HCT116 (cell line): ENCODE measurements around the gene TAF11L4. TPM values are rescaled to one million over a fixed set of nuclear protein-coding genes. Genes with fewer than 3 reads are reported as not detected.
"Not testable (repeated sequence)": the region's sequence is repeated elsewhere in the genome, so short reads cannot be mapped to it uniquely, and the experiment has no call there.

Experiments used
- ATAC-seq: fragments of 200-7000 bp; cut with Tn5 transposase; 2 replicates; pipeline ENCODE4 v1.9.1; 2020; ENCODE audit warnings: mild to moderate bottlenecking, moderate library complexity
- BruUV-seq: library from RNA; stranded (reverse); fragments of 400-500 nt; replicated peaks from 2 replicates; lab custom pipeline; 2021; lab: Mats Ljungman, UMichigan
- CTCF ChIA-PET: fragments of 300-600 bp; sonication (Branson Sonifier 250); formaldehyde crosslinking; loops from one replicate; lab custom pipeline; 2021; ENCODE audit warnings: antibody characterized with exemption; lab: Charles Lee
- POLR2A ChIA-PET: fragments of 300-600, 350-600 bp; sonication (Branson Sonifier 250); formaldehyde crosslinking; loops from one replicate; lab custom pipeline; 2021; ENCODE audit warnings: antibody characterized with exemption; lab: Charles Lee
- RAD21 ChIA-PET, 2 experiments: fragments of 300-600 bp; sonication (Branson Sonifier 250); formaldehyde crosslinking; loops; one replicate each; lab custom pipeline; 2023; ENCODE audit warnings: low total read pairs in 2 of 2; ENCODE audit not compliant: uncharacterized antibody in 2 of 2, unreplicated experiment in 2 of 2, low non-redundant PET in 1 of 2; lab: Charles Lee
- DNase-seq: peaks from one replicate; pipeline ENCODE4 v3.0.0-alpha.2; 2010; ENCODE audit warnings: low read depth, low spot score
- H2AFZ ChIP-seq: fragments of 200-600 bp; shearing (Covaris generic), sonication (generic); 2 replicates; pipeline ENCODE4 v1.6.1; 2017; ENCODE audit warnings: low read depth, mixed run types, mixed read lengths, antibody characterized with exemption, low read length; ENCODE audit not compliant: poor library complexity, severe bottlenecking
- H3K27ac ChIP-seq: 2 replicates; pipeline ENCODE4 v1.5.1; 2012; ENCODE audit warnings: low read depth, low read length
- H3K27me3 ChIP-seq: fragments of 200-600 bp; sonication (generic); 2 replicates; pipeline ENCODE4 v1.6.1; 2016; ENCODE audit warnings: mixed run types, low read length, mixed read lengths; ENCODE audit not compliant: insufficient read depth
- H3K36me3 ChIP-seq, 2 experiments: fragments of 200-500 bp in 1 of 2; fragments of 200-600 bp in 1 of 2; sonication (Bioruptor generic) in 1 of 2; sonication (generic) in 1 of 2; 2 replicates each; pipeline versions ENCODE4 v1.5.1 to v1.6.1; 2014 to 2016; ENCODE audit warnings: low read length in 2 of 2, inconsistent platforms in 1 of 2, mixed read lengths in 1 of 2, mixed run types in 1 of 2; ENCODE audit not compliant: insufficient read depth in 2 of 2, control insufficient read depth in 1 of 2
- H3K4me1 ChIP-seq, 2 experiments: fragments of 200-600 bp in 1 of 2; sonication (generic) in 1 of 2; 2 replicates each; pipeline versions ENCODE4 v1.5.1 to v1.6.1; 2012 to 2017; ENCODE audit warnings: low read length in 2 of 2, inconsistent platforms in 1 of 2, mild to moderate bottlenecking in 1 of 2, mixed read lengths in 1 of 2, mixed run types in 1 of 2, moderate library complexity in 1 of 2; ENCODE audit not compliant: insufficient read depth in 2 of 2, control insufficient read depth in 1 of 2
- H3K4me2 ChIP-seq: fragments of 200-600 bp; sonication (generic); 2 replicates; pipeline ENCODE4 v1.6.1; 2017; ENCODE audit warnings: mixed run types, low read length, mixed read lengths
- H3K4me3 ChIP-seq, 2 experiments: fragments of 200-600 bp in 1 of 2; sonication (generic) in 1 of 2; replicated peaks in 1 of 2; 2 replicates each; pipeline ENCODE4 v1.5.1; 2011 to 2016; ENCODE audit warnings: low read length in 2 of 2, control low read depth in 1 of 2, low read depth in 1 of 2, mild to moderate bottlenecking in 1 of 2, mixed read lengths in 1 of 2, mixed run types in 1 of 2
- H3K79me2 ChIP-seq: fragments of 200-600 bp; sonication (generic); 2 replicates; pipeline ENCODE4 v1.6.1; 2017; ENCODE audit warnings: mild to moderate bottlenecking, mixed run types, low read length, moderate library complexity, mixed read lengths; ENCODE audit not compliant: insufficient read depth
- H3K9ac ChIP-seq: fragments of 200-600 bp; sonication (generic); 2 replicates; pipeline ENCODE4 v1.6.1; 2016; ENCODE audit warnings: low read length, mixed read lengths
- H3K9me2 ChIP-seq: fragments of 200-600 bp; sonication (generic), shearing (Covaris generic); 2 replicates; pipeline ENCODE4 v1.6.1; 2017; ENCODE audit warnings: mixed run types, mild to moderate bottlenecking, moderate library complexity; ENCODE audit not compliant: insufficient read depth
- H3K9me3 ChIP-seq, 2 experiments: fragments of 200-500 bp in 1 of 2; fragments of 200-600 bp in 1 of 2; sonication (Bioruptor generic) in 1 of 2; sonication (generic) in 1 of 2; 2 replicates each; pipeline ENCODE4 v1.6.1; 2014 to 2017; ENCODE audit warnings: low read length in 2 of 2, mixed read lengths in 2 of 2, inconsistent platforms in 1 of 2, low read depth in 1 of 2, mild to moderate bottlenecking in 1 of 2, mixed run types in 1 of 2, moderate library complexity in 1 of 2; ENCODE audit not compliant: control insufficient read depth in 1 of 2, insufficient read depth in 1 of 2
- H4K20me1 ChIP-seq: fragments of 200-600 bp; sonication (generic), shearing (Covaris generic); 2 replicates; pipeline ENCODE4 v1.6.1; 2017; ENCODE audit warnings: mixed run types, mild to moderate bottlenecking, moderate library complexity; ENCODE audit not compliant: insufficient read depth
- intact Hi-C: fragments of 100-400 bp; cut with micrococcal nuclease; formaldehyde crosslinking; loops from 2 replicates; pipeline ENCODE4 v1.10.0; 2022
- total RNA-seq: library from RNA; stranded (reverse); gene quantifications from one replicate; pipeline ENCODE4 v1.2.1, GENCODE V29; 2021; ENCODE audit not compliant: unreplicated experiment

The TAF11L4 gene
- total RNA-seq, 1 experiment from 2014 or later, result not detected

DNA sequence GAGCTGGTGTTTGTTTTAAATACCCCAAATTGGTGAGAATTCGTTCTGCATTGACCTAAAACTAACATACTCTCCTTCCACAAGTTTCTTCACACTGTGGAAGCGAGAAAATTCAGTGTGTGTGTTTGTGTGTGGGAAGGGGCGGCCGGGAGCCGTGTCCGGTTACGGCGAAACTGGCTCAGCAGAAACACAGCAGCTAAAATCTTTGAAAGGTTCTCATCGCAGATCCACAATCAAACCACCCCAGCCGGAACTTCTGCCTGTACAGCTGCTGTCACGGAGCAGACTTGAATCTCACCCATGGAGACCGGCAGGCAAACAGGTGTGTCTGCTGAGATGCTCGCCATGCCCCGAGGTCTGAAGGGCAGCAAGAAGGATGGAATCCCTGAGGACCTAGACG, 3.5 kb upstream of the TAF11L4 start, which contains the start of gene TAF11L3:
Gene TAF11L3 (plus strand): TSS at position 301 of the 400 bp plus-strand sequence.
- H3K9ac ChIP-seq, intact Hi-C loops, H3K4me1 ChIP-seq, H3K9me3 ChIP-seq, H3K4me2 ChIP-seq, H3K4me3 ChIP-seq, CTCF ChIA-PET, DNase-seq, RAD21 ChIA-PET, H4K20me1 ChIP-seq, H2AFZ ChIP-seq, BruUV-seq, POLR2A ChIA-PET, H3K79me2 ChIP-seq, H3K27me3 ChIP-seq, H3K9me2 ChIP-seq, H3K27ac ChIP-seq, H3K36me3 ChIP-seq, ATAC-seq: not testable (repeated sequence)

DNA sequence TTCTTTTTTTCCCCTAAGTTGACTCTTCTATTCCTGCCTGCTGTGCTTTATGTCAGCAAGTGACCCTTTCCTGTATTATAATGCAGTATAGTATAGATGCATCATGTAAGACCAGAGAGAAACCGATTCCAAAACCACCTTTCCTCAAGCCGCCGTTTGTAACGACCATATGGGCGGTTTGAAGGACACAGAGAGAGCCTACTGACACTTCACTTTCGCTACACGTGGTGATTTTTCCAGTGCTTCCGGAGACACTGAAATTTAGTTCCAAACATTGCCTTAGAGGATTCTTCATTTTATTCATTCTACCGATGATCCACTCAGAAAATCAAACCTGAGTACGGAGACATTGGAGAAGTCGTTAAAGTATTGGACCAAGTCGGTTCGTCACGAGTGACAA, 2.1 kb upstream of the TAF11L4 start:
- H3K9me2 ChIP-seq, POLR2A ChIA-PET, H3K27ac ChIP-seq, H3K9me3 ChIP-seq, ATAC-seq, RAD21 ChIA-PET, H2AFZ ChIP-seq, H3K9ac ChIP-seq, H3K36me3 ChIP-seq, H4K20me1 ChIP-seq, H3K4me3 ChIP-seq, H3K4me2 ChIP-seq, intact Hi-C loops, H3K4me1 ChIP-seq, H3K27me3 ChIP-seq, DNase-seq, CTCF ChIA-PET, H3K79me2 ChIP-seq, BruUV-seq: not testable (repeated sequence)

DNA sequence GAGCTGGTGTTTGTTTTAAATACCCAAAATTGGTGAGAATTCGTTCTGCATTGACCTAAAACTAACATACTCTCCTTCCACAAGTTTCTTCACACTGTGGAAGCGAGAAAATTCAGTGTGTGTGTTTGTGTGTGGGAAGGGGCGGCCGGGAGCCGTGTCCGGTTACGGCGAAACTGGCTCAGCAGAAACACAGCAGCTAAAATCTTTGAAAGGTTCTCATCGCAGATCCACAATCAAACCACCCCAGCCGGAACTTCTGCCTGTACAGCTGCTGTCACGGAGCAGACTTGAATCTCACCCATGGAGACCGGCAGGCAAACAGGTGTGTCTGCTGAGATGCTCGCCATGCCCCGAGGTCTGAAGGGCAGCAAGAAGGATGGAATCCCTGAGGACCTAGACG, 3.3 kb downstream of the TAF11L4 start, which contains the start of gene TAF11L5:
Gene TAF11L5 (plus strand): TSS at position 301 of the 400 bp plus-strand sequence.
- CTCF ChIA-PET, intact Hi-C loops: not testable (repeated sequence)

DNA sequence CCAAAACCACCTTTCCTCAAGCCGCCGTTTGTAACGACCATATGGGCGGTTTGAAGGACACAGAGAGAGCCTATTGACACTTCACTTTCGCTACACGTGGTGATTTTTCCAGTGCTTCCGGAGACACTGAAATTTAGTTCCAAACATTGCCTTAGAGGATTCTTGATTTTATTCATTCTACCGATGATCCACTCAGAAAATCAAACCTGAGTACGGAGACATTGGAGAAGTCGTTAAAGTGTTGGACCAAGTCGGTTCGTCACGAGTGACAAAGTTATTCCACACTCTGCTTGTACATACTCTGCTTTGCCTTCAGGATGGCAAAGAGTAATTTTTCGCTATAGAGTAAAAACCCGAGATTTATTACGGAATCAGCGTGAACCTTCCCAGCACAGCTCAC, 4.9 kb downstream of the TAF11L4 start:
- intact Hi-C loops, H2AFZ ChIP-seq, POLR2A ChIA-PET, H3K4me3 ChIP-seq, H3K9me3 ChIP-seq, H3K27ac ChIP-seq, BruUV-seq, H3K27me3 ChIP-seq, RAD21 ChIA-PET, H3K79me2 ChIP-seq, DNase-seq, H3K36me3 ChIP-seq, H4K20me1 ChIP-seq, H3K9ac ChIP-seq, ATAC-seq, CTCF ChIA-PET, H3K4me2 ChIP-seq, H3K9me2 ChIP-seq, H3K4me1 ChIP-seq: not testable (repeated sequence)

More for the DNA sequence above, 3.3 kb downstream of the TAF11L4 start, which contains the start of gene TAF11L5:
- H4K20me1 ChIP-seq, DNase-seq, H3K9me2 ChIP-seq, POLR2A ChIA-PET, BruUV-seq, RAD21 ChIA-PET, H3K79me2 ChIP-seq, ATAC-seq, H3K9me3 ChIP-seq, H3K4me1 ChIP-seq, H3K36me3 ChIP-seq, H2AFZ ChIP-seq, H3K27me3 ChIP-seq, H3K27ac ChIP-seq, H3K4me3 ChIP-seq, H3K9ac ChIP-seq, H3K4me2 ChIP-seq: not testable (repeated sequence)
